NCI-H2196 treated with DMSO at 0.1 percent for 48 hours (cell line): ENCODE measurements around the gene ZNF609.
"Not testable (repeated sequence)": the region's sequence is repeated elsewhere in the genome, so short reads cannot be mapped to it uniquely, and the experiment has no call there.

Experiments
- DNase-seq: peaks from one replicate; lab custom pipeline; 2025; ENCODE audit not compliant: unreplicated experiment; lab: John Stamatoyannopoulos, UW

The ZNF609 gene

GRCh38 chr15:64643685-64644084, 183.3 kb downstream of the ZNF609 start:
- no peak for DNase-seq

DNA sequence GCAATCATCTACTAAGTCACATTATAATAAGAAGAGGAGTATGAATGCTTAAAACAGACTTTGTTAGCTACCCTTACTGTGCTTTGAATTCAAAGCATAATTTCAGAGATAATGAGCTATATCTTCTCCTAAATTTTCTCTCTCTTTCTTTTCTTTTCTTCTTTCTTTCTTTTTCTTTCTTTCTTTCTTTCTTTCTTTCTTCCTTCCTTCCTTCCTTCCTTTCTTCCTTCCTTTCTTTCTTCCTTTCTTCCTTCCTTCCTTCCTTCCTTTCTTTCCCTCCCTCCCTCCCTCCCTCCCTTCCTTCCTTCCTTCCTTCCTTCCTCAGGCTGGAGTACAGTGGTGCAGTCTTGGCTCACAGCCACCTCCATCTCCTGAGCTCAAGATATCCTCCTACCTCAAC, 184.4 kb downstream of the ZNF609 start:
- DNase-seq: not testable (repeated sequence)

GRCh38 chr15:64645995-64646394, 185.6 kb downstream of the ZNF609 start:
- no peak for DNase-seq

GRCh38 chr15:64647367-64647766, 187.0 kb downstream of the ZNF609 start:
- no peak for DNase-seq

DNA sequence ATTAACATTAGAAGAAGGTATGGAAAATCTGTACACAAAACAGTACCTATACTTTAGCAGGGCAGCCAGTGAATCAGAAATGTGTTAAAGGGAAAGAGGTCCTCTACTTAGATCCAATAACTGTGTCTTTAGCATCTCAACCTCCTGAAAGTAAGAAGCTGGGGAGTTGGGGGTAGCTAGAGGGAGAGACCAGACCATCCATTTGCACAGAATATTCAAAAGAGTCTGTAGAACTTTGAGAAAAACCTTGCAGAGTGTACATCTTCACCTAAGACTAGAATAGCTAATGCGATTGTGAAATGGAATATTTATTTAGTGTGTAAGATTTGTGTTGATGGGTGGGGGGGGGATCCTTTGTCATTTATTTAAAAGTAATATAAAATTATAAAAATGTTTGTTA, 190.2 kb downstream of the ZNF609 start:
- no peak for DNase-seq

- DNase-seq: no peak
Observed at GRCh38 chr15:64651601-64652191, 191.3 kb downstream of the ZNF609 start.

GRCh38 chr15:64653757-64654156, 193.4 kb downstream of the ZNF609 start:
- no peak for DNase-seq

DNA sequence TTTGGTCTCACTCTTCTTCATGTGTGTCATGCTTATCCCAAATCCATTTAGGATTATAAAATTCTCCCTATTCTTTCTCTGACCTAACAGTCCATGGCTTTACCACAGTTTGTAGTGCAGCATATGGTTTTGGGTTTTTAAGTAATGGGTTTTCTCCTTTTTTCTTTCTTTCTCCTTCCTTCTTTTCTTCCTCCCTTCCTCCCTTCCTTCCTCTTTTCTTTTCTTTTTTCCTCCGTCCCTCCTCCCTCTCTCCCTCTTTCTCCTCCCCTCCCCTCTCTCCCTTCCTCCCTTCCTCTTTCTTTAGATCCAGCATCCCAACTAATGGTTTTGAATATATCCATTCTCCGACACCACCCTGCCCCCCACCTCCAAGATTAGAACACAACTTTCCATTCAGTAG, 196.1 kb downstream of the ZNF609 start:
- DNase-seq: no peak

GRCh38 chr15:64665179-64665578, 204.8 kb downstream of the ZNF609 start:
- DNase-seq: no peak

- no peak for DNase-seq
Observed at GRCh38 chr15:64667736-64668161, 207.4 kb downstream of the ZNF609 start.

DNA sequence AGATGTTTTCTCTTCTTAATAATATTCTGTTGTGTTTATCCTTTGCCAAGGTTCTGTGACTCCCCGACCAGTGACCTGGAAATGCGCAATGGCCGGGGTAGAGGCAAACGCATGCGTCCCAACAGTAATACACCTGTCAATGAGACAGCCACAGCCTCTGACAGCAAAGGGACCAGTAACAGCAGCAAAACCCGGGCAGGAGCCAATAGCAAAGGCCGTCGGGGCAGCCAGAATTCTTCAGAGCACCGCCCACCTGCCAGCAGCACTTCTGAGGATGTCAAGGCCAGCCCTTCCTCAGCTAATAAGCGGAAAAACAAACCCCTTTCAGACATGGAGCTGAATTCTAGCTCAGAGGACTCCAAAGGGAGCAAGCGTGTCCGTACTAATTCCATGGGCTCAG, 213.5 kb downstream of the ZNF609 start:
- DNase-seq: no peak

DNA sequence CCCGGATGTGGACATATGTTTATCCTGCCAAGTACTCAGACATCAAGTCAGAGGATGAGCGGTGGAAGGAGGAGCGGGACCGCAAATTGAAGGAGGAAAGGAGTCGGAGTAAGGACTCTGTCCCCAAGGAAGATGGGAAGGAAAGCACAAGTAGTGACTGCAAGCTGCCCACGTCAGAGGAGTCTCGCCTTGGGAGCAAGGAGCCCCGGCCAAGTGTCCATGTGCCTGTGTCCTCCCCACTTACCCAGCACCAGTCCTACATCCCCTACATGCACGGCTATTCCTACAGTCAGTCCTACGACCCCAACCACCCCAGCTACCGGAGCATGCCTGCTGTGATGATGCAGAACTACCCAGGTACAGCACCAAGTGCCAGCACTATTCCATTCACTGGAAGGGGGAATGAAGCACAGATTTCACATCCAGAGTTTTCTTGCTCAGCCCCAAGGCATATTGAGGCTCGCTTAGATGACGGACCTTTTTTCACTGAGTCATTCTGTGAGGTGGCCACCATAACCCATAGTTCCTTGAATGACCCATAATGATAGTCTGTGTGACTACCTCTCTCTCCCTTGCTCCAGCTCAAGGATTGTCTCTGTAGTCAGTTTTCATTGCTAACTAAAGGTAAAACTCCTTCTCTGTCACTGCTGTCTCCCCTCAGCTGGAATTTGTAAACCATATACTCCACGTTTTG, 217.9 kb downstream of the ZNF609 start:
- DNase-seq: no peak

- no peak for DNase-seq
Observed at GRCh38 chr15:64680097-64680496, 219.7 kb downstream of the ZNF609 start.

DNA sequence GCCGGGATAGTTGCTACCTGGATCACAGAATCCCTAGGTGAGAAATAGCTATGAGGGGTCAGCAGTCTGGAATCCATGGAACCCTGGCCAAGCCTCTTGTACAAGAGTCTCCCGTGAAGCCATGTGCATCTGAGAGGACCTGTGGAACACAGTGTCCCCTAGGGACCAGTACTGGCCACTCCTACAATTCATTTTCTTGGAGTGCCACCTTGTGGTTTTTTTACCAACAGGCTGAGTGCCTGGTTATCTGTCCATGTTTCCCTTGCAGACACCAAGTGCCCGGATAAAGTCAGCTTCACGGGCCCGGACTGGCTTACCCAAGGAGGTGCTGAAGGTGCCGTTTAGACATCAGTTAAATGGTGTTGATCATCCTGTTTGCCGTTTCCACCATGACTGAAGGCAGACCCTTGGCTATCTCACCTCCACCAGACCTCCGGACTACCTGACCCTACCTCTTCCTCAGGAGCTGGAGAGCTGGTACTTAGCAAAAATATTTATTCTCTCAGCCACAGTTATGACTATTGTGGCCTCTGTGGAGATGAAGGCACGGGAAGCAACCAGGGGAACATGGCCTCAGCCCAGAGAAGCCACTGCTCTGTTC, 221.1 kb downstream of the ZNF609 start:
- no peak for DNase-seq

- DNase-seq: no peak
Observed at GRCh38 chr15:64682255-64682654, 221.9 kb downstream of the ZNF609 start.

DNA sequence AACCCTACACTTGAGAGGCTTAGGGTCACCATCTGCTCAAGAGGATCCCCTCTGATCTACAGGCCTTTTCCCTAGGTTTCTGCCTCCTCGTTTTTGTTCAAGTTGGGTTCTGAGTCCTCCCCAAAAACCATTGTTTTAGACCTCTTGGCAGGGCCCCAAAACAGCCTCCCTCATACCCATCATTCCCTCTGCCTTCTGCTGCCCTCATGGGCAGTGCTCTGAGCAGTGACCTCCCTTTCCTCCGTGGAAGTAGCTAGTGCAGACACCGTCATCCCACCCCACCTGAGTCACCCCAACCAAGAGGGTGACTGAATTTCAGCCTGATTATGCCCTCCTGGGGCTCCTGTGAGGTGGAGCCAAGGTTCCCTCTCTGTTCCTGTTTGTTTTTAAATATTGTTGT, 223.0 kb downstream of the ZNF609 start:
- no peak for DNase-seq

GRCh38 chr15:64685230-64685888, 225.0 kb downstream of the ZNF609 start:
- DNase-seq: no peak

GRCh38 chr15:64686130-64686735, 225.9 kb downstream of the ZNF609 start:
- peak; percentile 3 for DNase-seq

DNA sequence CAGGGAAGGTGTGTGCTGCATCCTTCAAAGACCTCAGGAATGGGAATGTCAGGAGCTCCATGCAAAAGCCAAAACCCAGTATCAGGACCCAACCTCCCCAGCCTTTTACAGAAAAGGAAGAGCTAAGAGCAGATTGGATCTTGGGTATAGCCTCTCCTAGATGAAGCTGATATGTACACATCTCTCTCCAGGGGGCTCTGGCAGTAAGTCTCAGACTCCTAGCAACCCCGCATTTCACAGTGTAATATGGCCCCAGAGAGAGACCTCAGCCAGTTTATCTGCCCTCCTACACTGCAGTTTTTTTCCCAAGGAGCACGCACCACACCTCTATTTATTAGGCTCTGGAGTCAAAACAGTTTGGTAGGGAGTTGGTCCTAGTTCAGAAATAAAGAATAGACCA, 226.8 kb downstream of the ZNF609 start:
- no peak for DNase-seq

- no peak for DNase-seq
Observed at GRCh38 chr15:64687688-64688087, 227.3 kb downstream of the ZNF609 start.

DNA sequence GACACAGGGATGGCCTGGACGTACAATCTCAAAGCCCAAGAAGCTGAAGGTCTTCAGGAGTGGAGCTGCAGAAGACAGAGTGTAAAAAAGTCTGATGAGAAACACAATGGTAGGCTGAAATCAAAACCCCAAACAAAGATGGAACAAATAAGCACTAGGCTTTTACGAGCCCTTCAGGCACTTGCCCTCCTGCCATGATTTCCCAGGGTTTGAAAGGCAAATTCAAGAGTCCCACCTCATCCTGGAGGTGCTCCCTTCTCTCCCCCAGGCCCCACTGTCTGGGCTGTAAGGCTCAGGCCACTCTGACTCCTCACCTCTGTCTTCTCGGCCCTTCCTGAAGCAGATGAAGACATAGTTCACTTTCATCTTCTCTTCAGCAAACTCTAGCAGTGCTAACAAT, 228.4 kb downstream of the ZNF609 start:
- no peak for DNase-seq

DNA sequence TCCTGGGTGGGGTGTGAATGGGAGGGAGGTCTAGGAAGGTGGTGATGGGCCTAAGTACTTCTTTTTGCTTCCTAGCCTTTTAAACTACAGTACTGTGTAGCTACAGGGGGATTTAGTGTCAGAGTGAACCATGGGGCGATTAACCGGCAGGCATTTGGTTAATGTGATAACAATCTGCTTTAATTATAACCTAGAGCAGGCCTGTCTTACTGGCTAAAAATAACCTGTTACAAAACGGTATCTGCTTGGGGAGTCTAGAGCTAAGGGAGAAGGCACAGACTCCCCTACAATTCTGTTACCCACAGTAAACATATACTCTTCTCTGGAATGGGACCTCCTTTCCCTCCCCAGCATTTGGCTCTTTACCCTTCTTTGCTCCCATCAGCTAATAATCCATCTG, 229.6 kb downstream of the ZNF609 start:
- no peak for DNase-seq
